HepG2 (cell line): Measurements from ENCODE around the gene CDK5RAP2. TPM values are rescaled to one million over a fixed set of nuclear protein-coding genes. Genes with fewer than 3 reads are reported as not detected.

ENCODE experiments used
- ATRX ChIP-seq: sonication (generic); formaldehyde crosslinking; IDR thresholded peaks from 2 replicates; pipeline ENCODE4 v1.4.0; 2020; ENCODE audit warnings: missing genetic modification reagents, borderline replicate concordance
- BATF2 ChIP-seq: sonication (generic); formaldehyde crosslinking; IDR thresholded peaks from 2 replicates; pipeline ENCODE4 v1.8.0; 2022; ENCODE audit warnings: mild to moderate bottlenecking, missing genetic modification reagents, moderate library complexity
- E2F1 ChIP-seq: sonication (generic); formaldehyde crosslinking; IDR thresholded peaks from 2 replicates; pipeline ENCODE4 v1.5.0; 2020; ENCODE audit warnings: missing genetic modification reagents
- GATAD1 ChIP-seq: IDR thresholded peaks from 2 replicates; pipeline ENCODE4 v1.6.1; 2016; ENCODE audit warnings: missing genetic modification reagents, missing compliant biosample characterization
- HMGXB4 ChIP-seq, 2 experiments: sonication (generic) in 1 of 2; formaldehyde crosslinking in 1 of 2; IDR thresholded peaks; 2 replicates each; pipeline versions ENCODE4 v1.4.0 to v1.6.1; 2018 to 2020; ENCODE audit warnings: missing genetic modification reagents in 2 of 2, borderline replicate concordance in 1 of 2, low read depth in 1 of 2, mild to moderate bottlenecking in 1 of 2, missing biosample characterization in 1 of 2
- MAF1 ChIP-seq: sonication (generic); formaldehyde crosslinking; IDR thresholded peaks from 2 replicates; pipeline ENCODE4 v1.5.0; 2020; ENCODE audit warnings: missing genetic modification reagents, borderline replicate concordance
- SP2 ChIP-seq: sonication (generic); formaldehyde crosslinking; IDR thresholded peaks from 2 replicates; pipeline ENCODE4 v1.5.1; 2020; ENCODE audit warnings: mild to moderate bottlenecking, missing genetic modification reagents
- ZHX2 ChIP-seq, 2 experiments: sonication (generic) in 1 of 2; formaldehyde crosslinking in 1 of 2; IDR thresholded peaks; 2 replicates each; pipeline versions ENCODE4 v1.6.1 to v1.9.0; 2014 to 2022; ENCODE audit warnings: antibody characterized with exemption in 1 of 2, borderline replicate concordance in 1 of 2, inconsistent platforms in 1 of 2, low read depth in 1 of 2, missing genetic modification reagents in 1 of 2
- ZNF333 ChIP-seq: sonication (generic); formaldehyde crosslinking; IDR thresholded peaks from 2 replicates; pipeline ENCODE4 v1.4.0; 2020; ENCODE audit warnings: mild to moderate bottlenecking, missing genetic modification reagents, borderline replicate concordance
- ZNF569 ChIP-seq: sonication (generic); formaldehyde crosslinking; IDR thresholded peaks from 2 replicates; pipeline ENCODE4 v1.5.0; 2020; ENCODE audit warnings: mild to moderate bottlenecking, missing genetic modification reagents, moderate library complexity, borderline replicate concordance
- ZNF687 ChIP-seq: sonication (generic); formaldehyde crosslinking; IDR thresholded peaks from 2 replicates; pipeline ENCODE4 v1.5.1; 2020; ENCODE audit warnings: mild to moderate bottlenecking, missing genetic modification reagents, moderate library complexity
- polyA plus RNA-seq, 8 experiments: library from polyadenylated mRNA; depleted of rRNA in 3 of 8; stranded (reverse) in 7 of 8; unstranded in 1 of 8; fragments of >200 nt; fragmentation: Illumina TruSeq in 4 of 8; extraction: Trizol in 4 of 8; gene quantifications; 2 replicates each; pipeline versions ENCODE4 v1.2.1 to v1.2.3, GENCODE V29; 2011 to 2016; ENCODE audit warnings: low read depth in 4 of 8, missing spikeins in 1 of 8, mixed read lengths in 1 of 8; ENCODE audit not compliant: insufficient read depth in 1 of 8
- total RNA-seq, 5 experiments: library from RNA; depleted of rRNA; stranded (reverse); fragments of >200 nt; fragmentation: Illumina TruSeq; extraction: Trizol; gene quantifications; 2 replicates each; pipeline ENCODE4 v1.2.3, GENCODE V29; 2016; ENCODE audit warnings: low read depth in 1 of 5

Gene CDK5RAP2
- total and polyA plus RNA-seq, 2 of the 13 experiments (the other 11 are each of a cell fraction or from before 2014, with no cell fraction given): 31.8 to 42.2 TPM

- TF ChIP-seq E2F1 (CRISPR knock-in tag) (no peak), BATF2 (no peak), SP2 (CRISPR knock-in tag) (no peak), ZNF333 (CRISPR knock-in tag) (no peak), GATAD1 (CRISPR knock-in tag) (no peak), ZNF687 (CRISPR knock-in tag) (no peak), ZHX2 (IDR thresholded peaks at IDR 0.05; ENCODE audit: low read depth) (no peak), ZHX2 (CRISPR knock-in tag; IDR thresholded peaks at IDR 0.05; ENCODE audit: borderline replicate concordance) (no peak), MAF1 (CRISPR knock-in tag) (no peak), HMGXB4 (CRISPR knock-in tag; IDR thresholded peaks at IDR 0.05; ENCODE audit: borderline replicate concordance in 1 of 2, low read depth in 1 of 2) (peak in 1 of 2 experiments; percentile 38; a peak in 1 of 4 replicates), ZNF569 (CRISPR knock-in tag) (no peak), ATRX (no peak)
These were observed 192.5 kb downstream of the CDK5RAP2 start (continued) for GRCh38 chr9:120387257-120388002.
